Spleen (tissue), 11 donors: ENCODE measurements around the gene KIF21A. TPM values are rescaled to one million over a fixed set of nuclear protein-coding genes. Genes with fewer than 3 reads are reported as not detected.

Experiments used
- DNase-seq: peaks from one replicate; pipeline ENCODE4 v3.0.0-alpha.2; 2020
- H3K27ac ChIP-seq, 8 donors: fragments of 200-600 bp; sonication (generic) in 7 of 8; 1 replicate in 4 of 8; 2 replicates in 4 of 8; pipeline versions ENCODE4 v1.5.0 to v1.8.0; 2016 to 2021; ENCODE audit warnings: inconsistent platforms in 4 of 8, mild to moderate bottlenecking in 4 of 8, moderate library complexity in 1 of 8
- H3K27me3 ChIP-seq, 7 donors: fragments of 200-600 bp; sonication (generic) in 6 of 7; replicated peaks in 1 of 7; 1 replicate in 4 of 7; 2 replicates in 3 of 7; pipeline versions ENCODE4 v1.5.0 to v1.8.0; 2016 to 2021; ENCODE audit warnings: inconsistent platforms in 3 of 7, mild to moderate bottlenecking in 1 of 7
- H3K36me3 ChIP-seq, 6 donors: fragments of 200-600 bp; sonication (generic) in 5 of 6; 1 replicate in 4 of 6; 2 replicates in 2 of 6; pipeline versions ENCODE4 v1.5.0 to v1.8.0; 2016 to 2021; ENCODE audit warnings: inconsistent platforms in 2 of 6
- H3K4me1 ChIP-seq, 6 donors: fragments of 200-600 bp; sonication (generic) in 5 of 6; 1 replicate in 3 of 6; 2 replicates in 3 of 6; pipeline versions ENCODE4 v1.5.0 to v1.8.0; 2016 to 2021; ENCODE audit warnings: inconsistent platforms in 3 of 6
- H3K4me3 ChIP-seq, 8 donors: fragments of 200-600 bp; sonication (generic) in 7 of 8; 1 replicate in 4 of 8; 2 replicates in 4 of 8; pipeline versions ENCODE4 v1.5.0 to v1.8.0; 2016 to 2021; ENCODE audit warnings: inconsistent platforms in 4 of 8, mild to moderate bottlenecking in 4 of 8, moderate library complexity in 2 of 8
- H3K9me3 ChIP-seq, 8 donors: fragments of 200-600 bp; sonication (generic) in 7 of 8; 1 replicate in 4 of 8; 2 replicates in 4 of 8; pipeline versions ENCODE4 v1.5.0 to v1.8.0; 2016 to 2021; ENCODE audit warnings: inconsistent platforms in 4 of 8
- POLR2A ChIP-seq, 3 donors: fragments of 450-650 bp; IDR thresholded peaks; one replicate each; pipeline ENCODE4 v1.5.1; 2017; ENCODE audit warnings: antibody characterized with exemption in 3 of 3, mild to moderate bottlenecking in 1 of 3
- POLR2AphosphoS5 ChIP-seq, 3 donors: sonication (generic); formaldehyde crosslinking; IDR thresholded peaks; one replicate each; pipeline ENCODE4 v1.5.1; 2017; ENCODE audit warnings: antibody characterized with exemption in 3 of 3
- WGBS, 5 donors: extraction: QIAGEN DNeasy Blood & Tissue Kit in 3 of 5; methylation state at CpG; one replicate each; pipeline versions ENCODE4 v1.1.5 to v1.1.7; 2013 to 2018; 5-methylcytosine and 5-hydroxymethylcytosine counted together
- intact Hi-C: fragments of 100-400 bp; cut with DNase I; formaldehyde crosslinking; loops from one replicate; pipeline ENCODE4 v1.15.0; 2023; ENCODE audit warnings: low total_unique reads
- polyA plus RNA-seq, 3 donors: library from polyadenylated mRNA; stranded (reverse); fragments of 200-250 nt; gene quantifications; one replicate each; pipeline ENCODE4 v1.2.1, GENCODE V29; 2013
- total RNA-seq, 7 donors: library from RNA; depleted of rRNA in 3 of 7; stranded (reverse); fragments of >200 nt in 3 of 7; fragmentation: NEBNext Ultra II Directional in 4 of 7; extraction: Animal tissue kit (Norgen Biotek cat#: 25700) in 4 of 7; gene quantifications; one replicate each; pipeline versions ENCODE4 v1.1.0 to v1.2.1, GENCODE V29; 2016 to 2021
- TF ChIP-seq, protein P1 (sequence below), 11 experiments: fragments of 200-600 bp in 7 of 11; fragments of 450-650 bp in 4 of 11; sonication (generic) in 4 of 11; IDR thresholded peaks in 8 of 11; conservative IDR thresholded peaks in 3 of 11; 1 replicate in 7 of 11; 2 replicates in 4 of 11; pipeline versions ENCODE4 v1.4.0 to v1.8.0; 2016 to 2021; ENCODE audit warnings: antibody characterized with exemption in 11 of 11, inconsistent platforms in 4 of 11, mild to moderate bottlenecking in 1 of 11
- donor health status: healthy with polysubstance abuse.
- donor health status: DM: no; HTN: no; CAD: no; lungs with moderate emphysema.
- donor health status: DM: no; HTN: no; CAD: no.
- donor health status: Bipolar disorder and iron deficiency.
- donor health status: healthy.
- donor health status: DM: no; HTN: no; CAD: no.
- donor health status: DM: yes; HTN: yes; CAD: no.

KIF21A gene
- total and polyA plus RNA-seq, 10 donors, result 1.0 to 47.1 (median 11.8) TPM

DNA sequence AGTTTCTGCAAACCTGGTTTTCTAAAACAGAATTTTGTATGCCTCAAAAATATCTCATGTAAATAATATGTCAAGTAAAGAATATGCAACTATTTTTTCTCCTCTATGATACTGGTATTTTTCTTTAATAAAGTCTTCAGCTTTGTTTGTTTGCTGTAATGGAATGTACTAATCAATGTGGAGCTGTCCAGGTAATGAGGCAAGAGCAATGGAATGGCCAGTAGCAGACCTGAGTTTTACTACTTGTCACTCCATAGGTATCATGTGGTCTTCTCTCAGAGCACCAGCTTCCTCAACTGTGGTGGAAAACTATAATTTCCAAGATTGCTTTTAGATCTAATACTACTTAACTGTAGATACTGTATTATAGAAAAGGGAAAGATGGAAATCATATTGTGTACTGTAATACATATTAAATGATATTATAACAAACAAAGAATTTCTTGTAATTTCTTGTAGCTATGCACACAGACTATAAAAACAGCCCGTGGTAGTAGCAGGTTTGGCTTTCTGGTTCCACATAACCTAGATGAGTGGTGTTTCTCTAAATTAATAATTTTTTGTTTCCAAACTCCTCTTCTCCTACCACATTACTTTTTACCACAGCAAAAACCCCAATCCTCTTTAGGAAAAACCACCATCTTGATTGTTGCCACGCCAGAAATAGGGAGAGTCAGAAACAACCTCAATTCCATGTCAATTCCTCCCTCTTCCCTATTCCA, 70.6 kb downstream of the KIF21A start:
- Histone ChIP-seq H3K36me3 (no peaks in the 10 kb centered on the region), H3K4me3 (no peak overlapping the region), H3K9me3 (no peaks in the 10 kb centered on the region), H3K27ac (peak overlapping the region in 3 of 8 donors; percentile 21 to 37 (median 25)), H3K27me3 (no peaks in the 10 kb centered on the region), H3K4me1 (peaks cover 0 to 8% (median 0%) of the 10 kb centered on the region in 6 donors)
- TF ChIP-seq POLR2AphosphoS5 (IDR thresholded peaks at IDR 0.05), result no peak
- TF ChIP-seq POLR2A (IDR thresholded peaks at IDR 0.05), result no peak
- TF ChIP-seq, protein P1, sequence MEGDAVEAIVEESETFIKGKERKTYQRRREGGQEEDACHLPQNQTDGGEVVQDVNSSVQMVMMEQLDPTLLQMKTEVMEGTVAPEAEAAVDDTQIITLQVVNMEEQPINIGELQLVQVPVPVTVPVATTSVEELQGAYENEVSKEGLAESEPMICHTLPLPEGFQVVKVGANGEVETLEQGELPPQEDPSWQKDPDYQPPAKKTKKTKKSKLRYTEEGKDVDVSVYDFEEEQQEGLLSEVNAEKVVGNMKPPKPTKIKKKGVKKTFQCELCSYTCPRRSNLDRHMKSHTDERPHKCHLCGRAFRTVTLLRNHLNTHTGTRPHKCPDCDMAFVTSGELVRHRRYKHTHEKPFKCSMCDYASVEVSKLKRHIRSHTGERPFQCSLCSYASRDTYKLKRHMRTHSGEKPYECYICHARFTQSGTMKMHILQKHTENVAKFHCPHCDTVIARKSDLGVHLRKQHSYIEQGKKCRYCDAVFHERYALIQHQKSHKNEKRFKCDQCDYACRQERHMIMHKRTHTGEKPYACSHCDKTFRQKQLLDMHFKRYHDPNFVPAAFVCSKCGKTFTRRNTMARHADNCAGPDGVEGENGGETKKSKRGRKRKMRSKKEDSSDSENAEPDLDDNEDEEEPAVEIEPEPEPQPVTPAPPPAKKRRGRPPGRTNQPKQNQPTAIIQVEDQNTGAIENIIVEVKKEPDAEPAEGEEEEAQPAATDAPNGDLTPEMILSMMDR (IDR thresholded peaks at IDR 0.05 in 8 of 11, conservative IDR thresholded peaks at IDR 0.05 in 3 of 11), result no peak
- 78 to 95% (median 84%) methylated on average over 2 of the region's 2 CpGs for WGBS, 5 donors
- intact Hi-C loops, result no loop called here
- no peak for DNase-seq

GRCh38 chr12:39369756-39370155, 73.2 kb downstream of the KIF21A start:
- Histone ChIP-seq H3K36me3 (no peaks in the 10 kb centered on the region), H3K9me3 (no peaks in the 10 kb centered on the region), H3K27me3 (no peaks in the 10 kb centered on the region), H3K27ac (no peak overlapping the region), H3K4me3 (no peak overlapping the region), H3K4me1 (peaks cover 0 to 8% (median 0%) of the 10 kb centered on the region in 6 donors)
- WGBS, 5 donors, result 70 to 83% (median 79%) methylated on average over 2 of the region's 2 CpGs
- intact Hi-C loops, result no loop called here
- TF ChIP-seq, protein P1 (IDR thresholded peaks at IDR 0.05 in 8 of 11, conservative IDR thresholded peaks at IDR 0.05 in 3 of 11), result no peak
- no peak for TF ChIP-seq POLR2AphosphoS5 (IDR thresholded peaks at IDR 0.05)
- no peak for TF ChIP-seq POLR2A (IDR thresholded peaks at IDR 0.05)
- no peak for DNase-seq

DNA sequence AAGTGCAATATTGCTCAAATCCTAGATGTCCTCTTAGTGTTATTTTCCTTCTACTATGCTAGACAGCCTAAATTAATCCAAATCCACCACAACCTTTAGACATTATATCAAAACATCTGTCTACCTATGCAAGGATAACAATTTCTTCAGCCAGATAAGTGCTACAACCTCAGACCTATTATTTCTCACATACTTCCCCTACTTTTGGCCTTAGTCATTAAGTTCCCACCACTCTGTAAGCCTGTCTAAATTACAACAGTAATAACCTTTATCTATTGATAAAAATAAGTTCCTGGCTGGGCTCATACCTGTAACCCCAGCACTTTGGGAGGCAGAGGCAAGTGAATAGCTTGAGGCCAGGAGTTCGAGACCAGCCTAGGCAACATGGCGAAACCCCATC, 74.0 kb downstream of the KIF21A start:
- WGBS, 5 donors, result 89 to 97% (median 95%) methylated on average over 2 of the region's 2 CpGs
- H3K27me3 ChIP-seq, result no peaks in the 10 kb centered on the region
- H3K27ac ChIP-seq, result no peak overlapping the region
- no peaks in the 10 kb centered on the region for H3K36me3 ChIP-seq
- TF ChIP-seq, protein P1 (IDR thresholded peaks at IDR 0.05 in 8 of 11, conservative IDR thresholded peaks at IDR 0.05 in 3 of 11), result no peak
- TF ChIP-seq POLR2AphosphoS5 (IDR thresholded peaks at IDR 0.05) (no peak), POLR2A (IDR thresholded peaks at IDR 0.05) (no peak)
- intact Hi-C loops, result no loop called here
- DNase-seq, result no peak
- H3K4me3 ChIP-seq, result no peak overlapping the region
- H3K9me3 ChIP-seq, result no peaks in the 10 kb centered on the region
- H3K4me1 ChIP-seq, result peaks cover 0 to 8% (median 0%) of the 10 kb centered on the region in 6 donors

DNA sequence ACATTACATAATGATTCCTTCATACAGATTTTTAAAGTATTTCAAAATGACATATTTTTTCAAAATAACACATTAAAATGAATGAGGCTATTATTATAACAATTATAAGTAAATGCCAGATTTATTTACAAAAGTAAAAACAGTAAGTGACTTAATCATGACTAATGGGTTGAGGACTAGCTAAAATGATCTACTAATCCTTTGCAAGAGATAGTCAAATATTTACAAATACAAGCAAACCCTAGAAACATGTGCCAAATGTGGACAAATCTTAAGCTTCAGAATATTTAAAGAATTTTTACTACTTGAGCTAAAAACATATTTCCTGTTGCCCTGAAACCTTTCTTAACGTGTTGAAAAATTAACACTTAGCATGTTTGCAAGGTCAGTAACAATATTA, 74.8 kb downstream of the KIF21A start:
- no peaks in the 10 kb centered on the region for H3K27me3 ChIP-seq
- H3K4me3 ChIP-seq, result no peak overlapping the region
- H3K36me3 ChIP-seq, result no peaks in the 10 kb centered on the region
- H3K27ac ChIP-seq, result no peak overlapping the region
- 33 to 50% (median 40%) methylated on average over 1 of the region's 1 CpG for WGBS, 5 donors
- H3K9me3 ChIP-seq, result no peaks in the 10 kb centered on the region
- DNase-seq, result no peak
- H3K4me1 ChIP-seq, result peaks cover 0 to 8% (median 0%) of the 10 kb centered on the region in 6 donors
- intact Hi-C loops, result no loop called here
- TF ChIP-seq, protein P1 (IDR thresholded peaks at IDR 0.05 in 8 of 11, conservative IDR thresholded peaks at IDR 0.05 in 3 of 11), result no peak
- TF ChIP-seq POLR2AphosphoS5 (IDR thresholded peaks at IDR 0.05), result no peak
- no peak for TF ChIP-seq POLR2A (IDR thresholded peaks at IDR 0.05)
